ENCODE measurements around the gene ENO2. TPM values are rescaled to one million over a fixed set of nuclear protein-coding genes. Genes with fewer than 3 reads are reported as not detected.

ENO2 gene
- total and polyA plus RNA-seq, 2 donors (not counting 1 experiment from before 2014, with no cell fraction given): 20.3 to 43.0 TPM

- TF ChIP-seq EZH2 (IDR thresholded peaks at IDR 0.05; ENCODE audit: low read length, missing control alignments) (no peak), CTCF (conservative IDR thresholded peaks at IDR 0.05 in 1 of 2, IDR thresholded peaks at IDR 0.05 in 1 of 2; ENCODE audit: low read depth in 1 of 2, low read length in 2 of 2) (no peak)
- peaks cover 12% of the 10 kb centered on the region for H3K36me3 ChIP-seq (ENCODE audit: control insufficient read depth, insufficient read depth, low read length)
- no peak overlapping the region for H2AFZ ChIP-seq (ENCODE audit: low read length)
- H3K27me3 ChIP-seq (ENCODE audit: control insufficient read depth, insufficient read depth, low read length): no peaks in the 10 kb centered on the region
- no peaks in the 10 kb centered on the region for H4K20me1 ChIP-seq (ENCODE audit: control insufficient read depth, extremely low read depth, insufficient read depth, low read length)
- peaks cover 27% of the 10 kb centered on the region for H3K4me1 ChIP-seq (ENCODE audit: control insufficient read depth, extremely low read depth, insufficient read depth, low read length)
- H3K4me3 ChIP-seq (replicated peaks in 1 of 4; ENCODE audit: control extremely low read depth in 1 of 4, insufficient read depth in 1 of 4, low read depth in 3 of 4, low read length in 4 of 4): no peak overlapping the region
- no peaks in the 10 kb centered on the region for H3K9me3 ChIP-seq (ENCODE audit: control insufficient read depth, insufficient read depth, low read depth, low read length)
- H3K4me2 ChIP-seq (ENCODE audit: extremely low read depth, insufficient read depth, low read length): no peak overlapping the region
- H3K27ac ChIP-seq (ENCODE audit: insufficient read depth, low read length): no peak overlapping the region
- no peak for DNase-seq (ENCODE audit: low read depth in 2 of 2)
- H3K79me2 ChIP-seq (ENCODE audit: control insufficient read depth, insufficient read depth, low read length): peaks cover 9% of the 10 kb centered on the region
- no peak overlapping the region for H3K9ac ChIP-seq (ENCODE audit: insufficient read depth, low read length)
Measured at GRCh38 chr12:6923003-6923732, 8.8 kb downstream of the ENO2 start.

- no peak for TF ChIP-seq CTCF (conservative IDR thresholded peaks at IDR 0.05 in 1 of 2, IDR thresholded peaks at IDR 0.05 in 1 of 2; ENCODE audit: low read depth in 1 of 2, low read length in 2 of 2)
- TF ChIP-seq EZH2 (IDR thresholded peaks at IDR 0.05; ENCODE audit: low read length, missing control alignments): no peak
- H3K4me2 ChIP-seq (ENCODE audit: extremely low read depth, insufficient read depth, low read length): no peak overlapping the region
- no peaks in the 10 kb centered on the region for H3K27me3 ChIP-seq (ENCODE audit: control insufficient read depth, insufficient read depth, low read length)
- H3K79me2 ChIP-seq (ENCODE audit: control insufficient read depth, insufficient read depth, low read length): peaks cover 15% of the 10 kb centered on the region
- no peak for DNase-seq (ENCODE audit: low read depth in 2 of 2)
- no peak overlapping the region for H3K9ac ChIP-seq (ENCODE audit: insufficient read depth, low read length)
- H3K27ac ChIP-seq (ENCODE audit: insufficient read depth, low read length): no peak overlapping the region
- no peaks in the 10 kb centered on the region for H3K9me3 ChIP-seq (ENCODE audit: control insufficient read depth, insufficient read depth, low read depth, low read length)
- H3K4me3 ChIP-seq (replicated peaks in 1 of 4; ENCODE audit: control extremely low read depth in 1 of 4, insufficient read depth in 1 of 4, low read depth in 3 of 4, low read length in 4 of 4): no peak overlapping the region
- no peak overlapping the region for H2AFZ ChIP-seq (ENCODE audit: low read length)
- H4K20me1 ChIP-seq (ENCODE audit: control insufficient read depth, extremely low read depth, insufficient read depth, low read length): no peaks in the 10 kb centered on the region
- peaks cover 12% of the 10 kb centered on the region for H3K36me3 ChIP-seq (ENCODE audit: control insufficient read depth, insufficient read depth, low read length)
- peaks cover 27% of the 10 kb centered on the region for H3K4me1 ChIP-seq (ENCODE audit: control insufficient read depth, extremely low read depth, insufficient read depth, low read length)
Measured at GRCh38 chr12:6923851-6924250, 9.5 kb downstream of the ENO2 start.

DNA sequence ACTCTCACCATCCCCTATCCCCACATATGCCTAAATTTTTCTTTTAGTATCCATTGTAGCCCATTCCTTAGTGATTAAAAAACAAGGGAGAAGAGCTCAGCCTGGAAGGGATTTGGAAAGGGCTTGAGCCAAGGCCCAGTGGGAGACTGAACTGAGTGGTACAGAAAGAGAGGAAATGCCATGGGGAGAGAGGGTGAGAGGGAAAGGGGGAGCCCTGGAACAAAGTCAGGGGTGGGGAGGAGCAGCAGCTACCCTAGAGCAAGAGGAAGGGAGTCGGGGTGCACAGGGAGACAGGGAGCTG is 10.8 kb downstream of the ENO2 start:
- peaks cover 12% of the 10 kb centered on the region for H3K36me3 ChIP-seq (ENCODE audit: control insufficient read depth, insufficient read depth, low read length)
- H2AFZ ChIP-seq (ENCODE audit: low read length): no peak overlapping the region
- peaks cover 29% of the 10 kb centered on the region for H3K4me1 ChIP-seq (ENCODE audit: control insufficient read depth, extremely low read depth, insufficient read depth, low read length)
- no peaks in the 10 kb centered on the region for H3K9me3 ChIP-seq (ENCODE audit: control insufficient read depth, insufficient read depth, low read depth, low read length)
- peaks cover 28% of the 10 kb centered on the region for H3K79me2 ChIP-seq (ENCODE audit: control insufficient read depth, insufficient read depth, low read length)
- H3K4me2 ChIP-seq (ENCODE audit: extremely low read depth, insufficient read depth, low read length): peak overlapping the region; percentile 82
- H3K27ac ChIP-seq (ENCODE audit: insufficient read depth, low read length): peak overlapping the region; percentile 92
- no peak overlapping the region for H3K9ac ChIP-seq (ENCODE audit: insufficient read depth, low read length)
- H3K4me3 ChIP-seq (replicated peaks in 1 of 4; ENCODE audit: control extremely low read depth in 1 of 4, insufficient read depth in 1 of 4, low read depth in 3 of 4, low read length in 4 of 4): peak overlapping the region in 2 of 4 experiments; percentile 75 to 84
- no peaks in the 10 kb centered on the region for H3K27me3 ChIP-seq (ENCODE audit: control insufficient read depth, insufficient read depth, low read length)
- no peak for TF ChIP-seq CTCF (conservative IDR thresholded peaks at IDR 0.05 in 1 of 2, IDR thresholded peaks at IDR 0.05 in 1 of 2; ENCODE audit: low read depth in 1 of 2, low read length in 2 of 2)
- TF ChIP-seq EZH2 (IDR thresholded peaks at IDR 0.05; ENCODE audit: low read length, missing control alignments): no peak
- H4K20me1 ChIP-seq (ENCODE audit: control insufficient read depth, extremely low read depth, insufficient read depth, low read length): no peaks in the 10 kb centered on the region
- DNase-seq (ENCODE audit: low read depth in 2 of 2): no peak

Measured in fibroblast of lung (primary cell).